Thoracic aorta endothelial cell (primary cell): ENCODE data around the gene GALNT14. TPM values are rescaled to one million over a fixed set of nuclear protein-coding genes. Genes with fewer than 3 reads are reported as not detected.

Source experiments
- total RNA-seq: library from RNA; depleted of rRNA; stranded (reverse); fragments of >200 nt; gene quantifications from 2 replicates; pipeline ENCODE4 v1.2.3, GENCODE V29; 2012

The GALNT14 gene, protein sequence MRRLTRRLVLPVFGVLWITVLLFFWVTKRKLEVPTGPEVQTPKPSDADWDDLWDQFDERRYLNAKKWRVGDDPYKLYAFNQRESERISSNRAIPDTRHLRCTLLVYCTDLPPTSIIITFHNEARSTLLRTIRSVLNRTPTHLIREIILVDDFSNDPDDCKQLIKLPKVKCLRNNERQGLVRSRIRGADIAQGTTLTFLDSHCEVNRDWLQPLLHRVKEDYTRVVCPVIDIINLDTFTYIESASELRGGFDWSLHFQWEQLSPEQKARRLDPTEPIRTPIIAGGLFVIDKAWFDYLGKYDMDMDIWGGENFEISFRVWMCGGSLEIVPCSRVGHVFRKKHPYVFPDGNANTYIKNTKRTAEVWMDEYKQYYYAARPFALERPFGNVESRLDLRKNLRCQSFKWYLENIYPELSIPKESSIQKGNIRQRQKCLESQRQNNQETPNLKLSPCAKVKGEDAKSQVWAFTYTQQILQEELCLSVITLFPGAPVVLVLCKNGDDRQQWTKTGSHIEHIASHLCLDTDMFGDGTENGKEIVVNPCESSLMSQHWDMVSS
- 0.66 and 2.4 TPM in 2 replicates for total RNA-seq

DNA sequence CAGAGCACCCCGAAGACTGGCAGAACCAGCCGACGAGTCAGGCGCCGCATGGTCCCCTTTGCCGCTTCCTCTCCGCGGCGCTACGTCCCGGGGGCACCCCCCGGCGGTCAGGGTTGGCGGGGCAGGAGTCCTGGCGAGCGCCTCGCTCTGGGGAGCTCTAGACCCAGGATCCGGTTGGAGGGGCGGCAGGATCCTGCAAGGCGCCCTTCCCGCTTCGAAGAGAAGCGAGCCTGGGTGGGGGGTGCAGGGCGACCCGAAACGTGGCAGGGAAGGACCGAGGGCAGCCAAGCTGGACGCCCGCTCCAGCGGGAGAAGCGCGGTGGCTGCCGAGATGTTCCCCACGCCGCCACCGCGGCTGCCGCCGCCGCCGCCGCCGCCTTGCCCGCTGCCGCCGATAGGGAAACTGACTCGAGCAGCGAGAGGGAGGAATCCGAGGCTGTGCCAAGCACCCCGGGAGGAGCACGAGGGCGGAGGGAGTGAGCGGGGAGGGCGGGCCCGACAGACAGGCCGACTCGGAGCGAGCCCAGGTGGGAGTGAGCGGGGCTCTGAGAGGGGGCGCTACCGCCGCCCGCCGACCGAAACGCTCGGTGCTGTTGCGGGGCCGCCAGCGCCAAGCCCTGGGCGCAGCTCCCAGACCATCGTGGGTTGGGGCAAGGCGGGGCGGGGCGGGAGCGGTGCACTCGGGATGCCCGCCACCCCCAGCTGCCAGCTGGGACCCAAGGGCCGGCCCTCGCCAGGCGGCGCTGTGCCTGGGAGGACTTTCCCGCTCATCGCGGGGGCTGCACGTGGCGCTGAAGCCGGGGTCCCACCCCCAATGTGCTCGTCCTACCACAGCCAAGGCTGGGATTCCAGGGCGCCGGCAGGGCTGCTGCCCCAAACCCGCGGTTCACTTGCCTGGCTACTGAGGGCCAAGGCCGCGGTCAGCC is at the start of gene GALNT14:
Gene GALNT14, minus strand, starts transcription at position 404 of the 926 bp plus-strand sequence. Its CDS starts 354 bp downstream, at position 50.

Other genes starting within 250 kb of the GALNT14 start
- under 0.01 and 0.14 TPM in 2 replicates for gene CAPN14, start 79.1 kb upstream of the GALNT14 start, total RNA-seq
- 3.7 and 5.2 TPM in 2 replicates for gene EHD3, start 95.7 kb upstream of the GALNT14 start, total RNA-seq